GM19463 (cell line): ENCODE measurements around the gene KY.
A peak's percentile ranks its signal among the peaks of the same experiment; 100 is the strongest.

Source experiments
- ATAC-seq: cut with Tn5 transposase; IDR thresholded peaks from one replicate; pipeline ENCODE4 v1.9.1; 2021; ENCODE audit warnings: mild to moderate bottlenecking, moderate library complexity; ENCODE audit not compliant: unreplicated experiment

The KY gene, protein sequence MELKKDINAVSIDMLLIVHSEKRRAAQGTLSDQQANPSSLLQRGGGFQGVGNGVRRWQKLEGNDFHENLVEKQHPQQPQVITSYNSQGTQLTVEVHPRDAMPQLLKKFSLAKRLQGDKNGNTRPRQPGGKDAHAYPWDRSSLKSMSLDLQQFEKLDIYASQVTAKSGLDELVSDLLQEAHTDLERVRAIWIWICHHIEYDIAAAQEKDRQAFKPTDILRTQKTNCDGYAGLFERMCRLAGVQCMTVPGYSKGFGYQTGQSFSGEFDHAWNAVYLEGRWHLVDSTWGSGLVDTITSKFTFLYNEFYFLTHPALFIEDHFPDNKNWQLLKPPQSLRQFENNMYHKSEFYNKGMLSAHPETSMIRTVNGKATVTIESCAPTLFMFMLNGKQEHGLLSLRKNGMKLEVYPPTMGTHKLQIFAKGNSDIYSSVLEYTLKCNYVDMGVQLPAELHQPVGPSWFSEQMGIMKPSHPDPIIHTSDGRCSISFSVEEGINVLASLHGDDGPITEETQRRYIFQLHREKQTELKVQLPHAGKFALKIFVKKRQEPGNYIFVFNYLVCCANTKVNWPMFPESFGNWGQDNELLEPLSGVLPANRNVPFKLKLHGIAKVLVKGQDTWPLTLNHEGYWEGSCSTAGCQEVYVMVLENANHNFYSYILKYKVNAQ

DNA sequence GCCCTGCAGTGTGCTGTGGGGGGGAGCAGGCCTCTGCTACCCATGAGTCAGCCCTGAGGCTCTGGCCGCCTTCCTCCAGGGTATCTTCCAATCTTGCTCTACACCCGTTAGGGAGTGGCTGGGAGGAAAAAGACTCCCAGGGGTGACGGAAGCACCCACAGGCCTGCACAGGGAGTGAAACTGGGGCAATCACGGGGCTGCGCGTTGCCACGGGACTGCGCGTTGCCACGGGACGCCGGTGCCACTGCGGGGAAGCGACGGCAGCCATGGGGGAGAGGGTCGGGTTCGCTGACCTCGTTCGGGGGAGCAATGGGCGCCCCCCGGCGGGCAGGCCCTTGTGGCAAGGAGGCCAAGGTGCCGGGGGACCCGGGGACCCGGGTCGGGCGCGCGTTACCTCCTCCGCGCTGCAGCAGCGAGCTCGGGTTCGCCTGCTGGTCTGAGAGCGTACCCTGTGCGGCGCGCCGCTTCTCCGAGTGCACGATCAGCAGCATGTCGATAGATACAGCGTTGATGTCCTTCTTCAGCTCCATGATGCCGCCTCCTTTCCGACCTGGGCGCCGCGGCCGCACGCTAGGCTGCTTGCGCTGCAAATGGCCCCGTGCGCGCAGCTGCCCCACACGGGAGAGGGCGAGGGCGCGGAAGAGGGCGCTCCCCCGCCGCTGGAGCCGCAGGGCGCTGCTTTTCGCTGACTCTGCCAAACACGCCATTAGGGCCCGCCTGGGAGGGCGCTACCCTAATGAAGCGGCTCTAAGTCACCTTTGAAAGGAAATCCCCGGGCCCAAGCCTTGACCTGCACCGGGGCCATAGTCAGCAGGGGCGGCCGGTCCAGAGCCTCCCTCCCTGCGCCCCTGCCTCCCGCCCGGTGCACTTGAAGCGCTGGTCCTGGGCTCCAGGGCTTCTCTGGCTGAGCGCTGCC lies at the start of gene KY:
Gene KY, minus strand, starts transcription at position 592 of the 916 bp plus-strand sequence. Its CDS starts 62 bp downstream, at position 530.
- no peak for ATAC-seq

DNA sequence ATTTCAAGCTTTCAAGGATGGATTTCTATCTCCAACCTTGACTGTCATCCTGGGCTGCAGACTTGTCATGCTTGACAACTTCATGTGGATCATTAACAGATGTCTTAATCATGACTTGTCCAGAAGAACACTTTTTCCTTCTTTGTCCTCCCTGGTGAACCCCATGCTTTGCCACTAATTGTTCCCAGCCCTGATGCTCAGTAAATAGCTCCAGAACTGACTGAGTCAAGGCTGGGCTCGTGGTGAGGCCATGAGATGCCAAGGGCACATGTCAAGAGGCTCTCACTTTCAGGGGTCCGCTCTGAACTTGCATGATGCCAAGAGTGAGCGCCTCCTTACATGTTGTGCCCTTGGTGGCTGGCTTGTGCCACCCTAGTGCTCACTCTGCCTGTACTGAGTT lies 48.9 kb upstream of the KY start:
- no peak for ATAC-seq

DNA sequence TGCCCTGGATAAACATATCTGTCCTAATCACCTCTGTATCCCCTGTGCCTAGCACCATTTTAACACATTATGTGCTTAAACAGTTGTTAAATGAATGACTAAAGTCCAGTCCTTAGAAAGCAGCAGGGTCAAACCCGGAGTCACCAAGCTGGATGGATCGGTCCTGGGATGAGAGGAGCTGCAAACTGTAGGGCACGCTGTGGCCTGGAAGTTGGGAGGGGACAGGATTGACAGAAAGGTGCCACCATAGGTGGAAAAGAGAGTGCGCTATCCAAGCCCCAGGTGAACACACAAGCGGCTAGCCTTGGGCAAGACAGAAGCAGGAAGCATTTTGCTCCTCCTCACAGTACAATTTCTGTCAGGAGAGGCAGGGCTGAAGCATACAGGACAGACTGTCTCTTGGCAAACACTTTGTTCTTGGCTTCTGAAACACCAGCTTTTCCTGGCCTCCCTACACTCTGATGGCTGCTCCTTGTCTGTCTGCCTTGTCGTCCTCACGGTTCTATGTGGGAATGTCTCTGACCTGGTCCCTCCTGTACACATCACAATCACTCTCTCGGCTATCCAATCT lies 48.4 kb upstream of the KY start:
- ATAC-seq = no peak

DNA sequence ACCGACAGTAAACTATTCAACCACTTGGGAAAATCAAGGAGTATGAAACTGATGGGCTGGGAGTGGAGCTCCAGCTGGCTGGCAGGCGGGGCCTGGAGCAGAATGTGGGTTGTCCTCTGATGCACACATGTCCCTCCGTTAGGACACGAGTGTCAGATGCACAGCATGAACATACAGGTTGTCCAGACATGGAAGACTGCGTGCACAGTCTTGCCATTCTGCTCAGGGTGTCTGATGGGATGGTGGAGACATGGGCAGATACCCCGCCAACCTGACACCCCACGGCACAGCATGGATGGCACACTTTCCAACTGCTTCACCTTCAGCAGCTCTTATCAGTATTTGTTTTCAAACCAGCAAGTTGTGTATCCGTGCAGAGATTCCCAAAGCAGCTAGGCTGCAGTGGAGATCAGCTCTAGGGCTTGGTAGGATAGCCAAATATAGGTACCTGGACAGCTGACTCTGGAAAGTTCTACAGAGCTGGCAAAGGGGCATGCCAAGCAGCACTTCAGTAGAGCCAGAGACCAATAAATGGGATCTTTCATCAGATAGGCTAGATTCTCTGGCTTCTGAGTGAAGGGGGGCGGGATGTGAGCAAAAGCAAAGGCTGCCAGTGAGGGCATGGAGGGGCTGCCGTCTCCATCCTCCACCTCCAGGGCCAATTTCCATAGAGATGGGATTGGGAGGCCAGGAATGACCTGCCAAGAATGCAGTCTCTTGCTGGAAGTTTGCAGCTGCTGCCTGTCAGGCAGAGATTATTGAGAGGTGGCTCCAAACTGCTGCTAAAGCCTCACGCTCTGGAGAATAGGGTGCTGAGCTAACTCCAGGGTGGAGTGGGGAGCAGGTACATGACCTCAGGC lies 47.2 kb upstream of the KY start:
- ATAC-seq = no peak

DNA sequence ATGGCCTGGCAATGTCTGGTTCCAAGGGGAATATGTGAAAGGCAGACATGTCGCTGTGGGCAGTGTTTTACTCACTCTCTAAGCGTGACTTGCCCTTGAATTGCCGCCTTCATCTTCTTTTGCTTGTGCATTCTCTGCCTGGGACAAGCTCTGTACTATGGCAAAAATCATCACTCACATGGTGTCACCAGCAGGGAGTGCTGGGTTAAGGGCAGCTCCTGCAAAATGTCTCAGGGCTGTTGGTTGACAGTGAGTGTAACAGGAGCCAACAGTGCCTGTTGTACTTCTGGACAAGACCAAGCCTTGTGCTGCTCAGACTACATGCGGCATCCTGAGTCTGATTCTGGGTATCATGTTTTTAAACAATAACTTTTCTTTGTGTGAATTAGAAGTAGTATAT lies 45.3 kb upstream of the KY start:
- no peak for ATAC-seq

DNA sequence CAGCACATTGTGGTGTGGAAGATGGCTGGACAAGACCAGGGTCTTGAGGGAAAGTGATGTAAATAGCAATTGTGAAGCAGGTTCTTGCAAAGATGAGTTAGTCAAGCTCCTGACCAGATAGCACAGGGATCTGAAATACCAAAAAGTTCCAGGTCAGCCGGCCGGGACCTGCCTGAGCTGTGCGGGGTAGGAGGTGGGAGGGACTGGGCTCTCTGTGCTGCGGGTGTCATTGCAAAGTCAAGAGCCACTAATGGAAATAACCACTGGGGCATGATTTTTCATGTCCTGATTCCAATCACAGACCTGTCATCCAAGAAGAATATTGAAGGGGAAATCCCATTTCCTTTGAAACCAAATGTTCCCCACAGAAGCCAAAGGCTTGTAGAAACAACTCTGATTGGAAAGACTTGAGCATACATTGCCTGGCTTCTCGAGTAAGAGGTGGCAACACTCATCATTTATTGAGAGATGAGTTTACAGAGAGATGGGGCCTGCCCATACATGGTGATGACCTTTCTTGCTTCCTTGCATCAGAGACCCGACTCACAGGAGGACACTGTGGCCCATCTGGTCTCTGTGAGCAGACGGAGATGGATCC lies 44.2 kb upstream of the KY start:
- ATAC-seq = no peak

DNA sequence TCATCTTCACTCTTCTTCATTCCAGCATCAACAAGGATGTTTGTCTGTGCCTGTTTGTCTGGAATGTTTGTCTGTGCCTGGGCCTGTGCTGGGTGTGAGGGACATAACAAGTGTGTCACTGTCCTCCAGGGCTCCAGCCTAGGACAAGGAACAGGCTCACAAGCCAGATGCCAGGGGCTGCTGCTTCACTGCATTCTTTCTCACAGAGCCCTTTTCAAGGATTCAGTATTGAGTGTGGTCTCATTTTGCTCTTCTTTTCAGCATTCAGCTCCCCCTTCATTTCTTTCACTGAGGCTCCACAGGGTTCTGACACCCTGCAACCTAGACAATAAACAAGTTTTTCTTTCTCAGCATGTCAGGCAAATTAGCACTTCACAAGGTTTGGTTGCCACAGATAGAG lies 43.6 kb upstream of the KY start:
- ATAC-seq = no peak

DNA sequence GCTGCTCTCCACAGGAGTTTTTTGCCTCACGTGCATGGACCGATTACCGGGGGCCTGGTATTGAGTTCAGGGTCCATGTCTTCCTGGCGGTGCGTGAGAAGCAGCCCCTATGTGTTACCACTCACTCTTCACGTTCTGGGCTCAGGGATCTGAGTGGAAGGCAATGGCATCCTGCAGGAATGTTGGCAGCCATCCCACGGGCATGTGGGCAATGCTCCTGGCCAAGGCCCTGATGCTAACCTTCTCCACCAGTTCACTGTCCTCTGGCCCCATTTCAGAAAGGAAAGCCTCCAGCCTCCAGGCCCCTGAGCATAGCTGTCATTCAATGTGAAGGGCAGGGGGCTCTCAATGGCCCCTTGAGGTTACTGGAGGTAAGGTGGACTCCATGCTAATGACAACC lies 43.0 kb upstream of the KY start:
- ATAC-seq = no peak

DNA sequence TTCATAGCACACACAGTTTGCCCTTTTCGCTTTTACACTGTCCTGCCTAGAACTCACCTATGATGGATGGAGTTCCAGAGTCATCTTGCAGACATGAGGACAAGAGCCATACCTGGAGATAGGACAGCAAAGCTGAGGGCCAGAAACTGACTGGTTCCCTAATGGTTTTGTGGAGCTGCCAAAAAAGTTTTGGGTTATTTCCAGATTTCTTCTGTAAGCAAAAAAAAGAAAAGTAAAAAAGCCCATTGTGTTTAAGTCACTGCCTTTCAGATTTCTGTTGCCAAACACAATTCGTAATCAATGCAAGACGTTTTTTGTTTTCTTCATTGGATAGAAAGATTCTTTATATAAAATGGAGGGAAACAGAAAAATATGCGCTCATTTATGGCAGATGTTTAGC lies 42.4 kb upstream of the KY start:
- ATAC-seq = no peak

DNA sequence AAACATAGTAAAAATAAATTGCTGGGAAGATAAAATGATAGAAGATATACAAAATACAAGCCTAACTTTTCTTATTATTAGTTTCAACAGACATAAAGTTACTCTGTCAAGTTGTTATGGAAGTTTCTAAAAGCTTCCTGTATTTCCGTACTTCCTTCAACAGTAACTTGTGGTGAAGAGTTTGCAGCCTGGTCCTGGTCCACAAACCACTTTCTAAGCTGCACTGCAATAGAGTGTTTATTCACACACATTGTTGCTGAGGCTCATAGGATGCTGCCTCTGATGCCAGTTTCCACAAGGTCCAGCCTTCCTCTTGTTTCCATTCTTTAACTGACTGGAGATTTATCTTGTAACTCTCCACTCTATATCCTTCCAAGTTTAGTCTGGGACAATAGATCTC lies 39.4 kb upstream of the KY start:
- ATAC-seq = no peak

DNA sequence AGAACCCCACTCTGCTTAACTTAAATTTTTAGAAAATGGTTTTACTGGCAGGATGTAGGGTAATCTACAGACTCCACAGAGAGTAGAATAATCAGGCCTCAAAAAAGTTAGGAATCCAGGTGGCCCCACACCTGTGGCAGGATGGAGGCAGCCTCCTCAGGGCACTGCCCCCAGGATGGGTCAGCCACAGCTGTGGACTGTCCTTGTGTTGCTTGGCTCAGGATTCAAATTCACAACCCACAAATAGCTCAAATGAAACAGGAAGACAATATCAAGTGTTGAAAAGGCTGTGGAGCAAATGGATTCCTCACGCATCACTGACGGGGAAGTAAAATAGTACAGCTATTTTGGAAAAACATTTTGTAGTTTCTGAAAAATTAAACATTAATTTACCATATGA lies 36.8 kb upstream of the KY start:
- no peak for ATAC-seq

DNA sequence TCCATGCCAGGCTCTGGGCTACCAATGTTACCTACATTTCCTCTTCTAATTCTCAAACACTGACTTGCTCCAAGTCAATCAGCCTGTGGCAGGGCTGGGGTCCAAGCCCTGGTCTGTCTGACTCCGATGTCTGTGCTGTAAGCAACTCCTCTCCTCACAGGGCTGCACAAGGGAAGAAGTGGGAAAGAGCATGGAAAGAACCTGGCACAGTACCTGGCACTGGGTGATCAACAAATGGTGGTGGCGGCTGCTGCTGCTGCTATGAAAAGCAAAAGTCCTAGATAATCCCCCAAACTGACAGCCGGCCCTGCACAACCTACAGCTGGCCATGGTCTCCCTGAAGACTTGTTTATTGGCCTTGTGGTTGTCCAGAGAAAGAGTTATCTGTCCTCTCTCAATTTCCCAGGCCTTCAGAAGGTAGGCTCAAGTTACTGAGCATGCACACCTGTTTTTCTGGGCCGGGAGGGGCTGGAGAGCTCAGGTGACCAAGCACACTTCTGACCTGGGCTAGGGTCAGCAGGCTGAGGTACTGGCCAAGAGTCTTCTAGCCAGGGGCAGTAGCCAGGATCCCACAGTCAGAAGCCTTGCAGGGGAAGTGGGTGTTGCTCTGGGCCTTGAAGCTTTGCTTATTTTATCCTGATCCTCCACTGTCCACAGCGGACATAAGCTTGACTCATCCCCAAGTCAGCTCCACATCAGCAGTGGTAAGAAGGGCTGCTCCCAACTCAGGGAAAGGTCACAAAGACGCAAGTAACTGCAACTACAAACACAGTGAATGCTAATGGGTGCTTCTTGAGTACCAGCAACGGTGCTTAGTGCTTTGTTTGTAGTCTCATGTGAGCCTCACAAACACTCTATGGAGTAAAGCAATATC lies 35.3 kb upstream of the KY start:
- no peak for ATAC-seq

DNA sequence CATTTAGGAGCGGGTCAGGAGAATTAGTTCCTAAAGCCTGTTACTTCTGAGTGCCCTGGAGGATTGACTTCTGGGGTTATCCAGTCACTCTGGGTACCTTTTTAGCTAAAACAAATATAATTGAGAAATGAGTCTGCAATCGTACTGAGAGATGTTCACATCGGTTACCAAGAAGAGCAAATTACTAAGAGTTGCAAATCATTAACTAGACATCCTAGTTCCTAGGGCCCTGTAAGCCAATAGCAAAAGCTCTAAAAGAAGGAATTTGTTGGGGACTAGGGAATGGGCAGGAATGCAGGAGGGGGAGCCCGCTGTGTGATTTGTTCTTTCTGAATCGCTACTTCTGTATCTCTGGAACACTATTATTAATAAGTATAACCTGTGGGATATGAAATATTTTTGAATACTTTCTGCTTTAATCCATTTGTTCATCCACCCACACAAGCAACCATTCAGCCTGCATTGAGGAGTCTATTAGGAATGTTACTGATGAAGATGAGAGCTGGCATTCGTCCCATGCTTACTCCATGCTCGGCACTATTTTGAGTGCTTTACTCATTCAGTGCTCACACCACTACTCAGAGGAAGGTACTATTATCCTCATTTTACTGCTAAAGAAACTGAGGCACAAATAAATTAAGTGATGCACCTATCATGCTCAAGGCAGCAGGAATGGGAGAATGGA lies 31.5 kb upstream of the KY start:
- no peak for ATAC-seq

DNA sequence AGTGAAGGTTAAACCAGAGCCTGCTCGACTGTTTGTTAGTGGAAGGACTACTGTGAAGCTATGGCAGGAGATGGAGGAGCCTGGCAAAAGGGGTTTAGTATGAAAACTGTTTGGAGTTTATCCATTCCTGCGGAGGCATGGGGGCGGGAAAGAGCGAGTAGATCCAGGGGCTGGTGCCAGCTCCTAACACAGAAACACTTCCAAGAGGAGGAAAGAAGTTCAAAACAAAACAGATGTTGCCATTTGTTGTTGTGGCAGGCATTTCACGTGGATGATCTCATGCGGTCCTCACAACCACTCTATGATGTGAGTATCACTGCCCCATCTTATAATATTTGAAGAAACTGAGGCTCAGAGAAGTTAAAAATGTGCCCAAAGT lies 30.7 kb upstream of the KY start:
- ATAC-seq = no peak

DNA sequence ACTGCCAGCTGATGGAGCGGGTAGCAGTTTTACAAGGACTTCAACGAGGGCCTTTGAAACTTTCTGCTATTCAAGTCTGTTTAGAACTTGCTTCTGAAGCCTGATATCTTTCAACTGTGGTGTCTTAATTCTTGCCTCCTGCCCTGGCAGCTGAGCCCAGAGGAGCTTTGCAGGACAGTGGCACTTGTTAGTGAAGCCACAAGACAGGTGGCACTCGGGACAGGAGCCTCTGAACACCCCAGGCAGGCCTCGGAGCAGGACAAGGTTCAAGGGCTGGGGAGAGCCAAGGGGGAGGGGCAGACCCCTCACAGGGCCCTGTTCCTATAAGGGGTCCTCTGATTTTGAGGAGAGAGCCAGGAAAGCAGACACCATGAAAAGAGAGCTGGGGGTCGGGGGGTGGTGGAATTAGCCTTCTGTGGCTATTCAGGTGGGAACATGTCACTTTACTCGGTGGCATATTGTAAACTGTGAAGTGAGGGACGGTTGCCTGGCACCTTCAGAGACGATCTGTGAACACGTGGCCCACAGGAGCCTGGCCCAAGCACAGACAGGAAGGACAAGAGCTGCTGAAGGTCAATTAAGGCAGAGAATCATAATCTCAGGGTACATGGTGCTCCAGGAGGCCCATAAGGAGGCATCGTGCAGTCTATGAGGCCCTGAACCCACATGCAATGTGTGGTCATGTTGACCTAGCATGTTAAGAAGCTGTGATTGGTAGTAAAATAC lies 30.1 kb upstream of the KY start:
- ATAC-seq = no peak

DNA sequence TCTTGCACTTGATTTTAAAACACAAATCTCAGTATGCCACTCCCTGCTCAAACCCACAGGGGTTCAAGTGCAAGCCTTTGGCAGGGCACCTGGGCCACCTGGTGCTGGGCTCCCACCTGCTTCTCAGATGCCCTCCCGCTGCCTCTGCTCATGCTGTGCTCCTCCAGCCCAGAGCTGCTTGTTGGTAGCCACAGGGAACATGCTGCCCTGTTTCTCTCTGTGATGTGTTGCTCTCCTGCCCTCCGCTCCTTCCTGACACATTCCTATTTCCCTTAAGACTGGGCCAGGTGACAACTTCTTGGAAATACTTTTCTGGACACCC lies 27.1 kb upstream of the KY start:
- no peak for ATAC-seq

DNA sequence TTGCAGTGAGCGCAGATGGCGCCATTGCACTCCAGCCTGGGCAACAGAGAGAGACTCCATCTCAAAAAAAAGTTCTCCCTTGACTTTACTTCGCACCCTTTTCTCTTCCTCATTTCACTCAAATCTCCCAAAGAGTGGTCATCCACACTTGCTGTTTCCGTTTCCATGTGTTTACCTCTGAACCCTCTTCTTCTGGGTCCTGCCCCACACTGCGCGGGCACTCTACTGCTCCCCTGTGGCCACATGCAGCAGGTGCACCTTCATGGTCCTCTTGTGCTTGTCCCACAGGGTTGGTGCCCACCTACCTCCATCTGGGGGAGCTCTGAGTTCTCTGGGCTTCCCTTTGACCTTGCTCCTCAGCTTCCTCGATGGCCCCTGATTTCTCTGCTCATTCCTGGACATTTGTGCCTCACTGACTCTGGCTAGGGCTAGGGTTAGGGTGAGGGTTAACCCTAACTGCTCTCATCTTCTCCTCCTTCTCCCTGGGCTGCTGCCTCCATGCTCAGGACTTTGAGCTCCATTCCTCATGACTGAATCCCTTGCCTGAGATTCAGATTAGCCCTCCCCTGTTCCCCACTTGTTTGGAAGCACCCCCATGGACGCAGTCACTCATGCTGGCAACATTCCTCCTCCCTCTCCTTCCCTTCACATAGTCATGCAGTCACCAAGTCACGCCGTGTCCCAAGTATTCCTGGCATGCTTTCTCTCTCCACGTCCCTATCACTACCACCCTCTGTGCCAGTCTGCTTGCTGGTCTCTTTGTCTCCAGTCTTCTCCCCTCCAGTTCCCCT lies 26.6 kb upstream of the KY start:
- ATAC-seq = peak; percentile 53
